HCT116 (cell line): ENCODE results near the gene ZNF48.
A peak's percentile ranks its signal among the peaks of the same experiment; 100 is the strongest.

Source experiments
- CBX3 ChIP-seq: IDR thresholded peaks from 2 replicates; pipeline ENCODE4 v1.6.1; 2012; ENCODE audit warnings: low read depth
- CTCF ChIP-seq, 3 experiments: fragments of 200-600 bp in 1 of 3; sonication (generic) in 1 of 3; IDR thresholded peaks in 2 of 3; conservative IDR thresholded peaks in 1 of 3; 2 replicates each; pipeline ENCODE4 v1.5.1; 2012 to 2017; ENCODE audit warnings: low read depth in 2 of 3, low read length in 2 of 3, antibody characterized with exemption in 1 of 3, borderline replicate concordance in 1 of 3, control low read depth in 1 of 3, mild to moderate bottlenecking in 1 of 3, mixed read lengths in 1 of 3, mixed run types in 1 of 3, moderate library complexity in 1 of 3; ENCODE audit not compliant: insufficient read depth in 1 of 3
- EZH2 ChIP-seq: fragments of 200-600 bp; sonication (generic); IDR thresholded peaks from 2 replicates; pipeline ENCODE4 v1.6.1; 2017; ENCODE audit warnings: antibody characterized with exemption, mixed run types
- EZH2phosphoT487 ChIP-seq: fragments of 200-600 bp; IDR thresholded peaks from 2 replicates; pipeline ENCODE4 v1.6.1; 2018; ENCODE audit warnings: antibody characterized with exemption, borderline replicate concordance
- JUND ChIP-seq: IDR thresholded peaks from 2 replicates; pipeline ENCODE4 v1.6.1; 2012
- POLR2A ChIP-seq: IDR thresholded peaks from 2 replicates; pipeline ENCODE4 v1.7.0; 2011; ENCODE audit warnings: borderline replicate concordance; ENCODE audit not compliant: insufficient read depth, insufficient read length; ENCODE audit errors: extremely low read depth
- POLR2AphosphoS5 ChIP-seq: IDR thresholded peaks from 2 replicates; pipeline ENCODE4 v1.6.1; 2011; ENCODE audit warnings: mild to moderate bottlenecking, low read depth, low read length, moderate library complexity
- RAD21 ChIP-seq: IDR thresholded peaks from 2 replicates; pipeline ENCODE4 v1.6.1; 2012; ENCODE audit warnings: low read depth, mild to moderate bottlenecking
- SIN3A ChIP-seq: IDR thresholded peaks from 2 replicates; pipeline ENCODE4 v1.6.1; 2012; ENCODE audit warnings: low read depth
- SRF ChIP-seq: IDR thresholded peaks from 2 replicates; pipeline ENCODE4 v1.6.1; 2012; ENCODE audit warnings: low read depth
- YY1 ChIP-seq: IDR thresholded peaks from 2 replicates; pipeline ENCODE4 v1.6.1; 2011; ENCODE audit warnings: low read length, low read depth, moderate library complexity, mild to moderate bottlenecking; ENCODE audit not compliant: insufficient replicate concordance; ENCODE audit errors: extremely low read depth
- ZFX ChIP-seq: fragments of 450-650 bp; IDR thresholded peaks from 2 replicates; pipeline ENCODE4 v1.6.1; 2017

DNA sequence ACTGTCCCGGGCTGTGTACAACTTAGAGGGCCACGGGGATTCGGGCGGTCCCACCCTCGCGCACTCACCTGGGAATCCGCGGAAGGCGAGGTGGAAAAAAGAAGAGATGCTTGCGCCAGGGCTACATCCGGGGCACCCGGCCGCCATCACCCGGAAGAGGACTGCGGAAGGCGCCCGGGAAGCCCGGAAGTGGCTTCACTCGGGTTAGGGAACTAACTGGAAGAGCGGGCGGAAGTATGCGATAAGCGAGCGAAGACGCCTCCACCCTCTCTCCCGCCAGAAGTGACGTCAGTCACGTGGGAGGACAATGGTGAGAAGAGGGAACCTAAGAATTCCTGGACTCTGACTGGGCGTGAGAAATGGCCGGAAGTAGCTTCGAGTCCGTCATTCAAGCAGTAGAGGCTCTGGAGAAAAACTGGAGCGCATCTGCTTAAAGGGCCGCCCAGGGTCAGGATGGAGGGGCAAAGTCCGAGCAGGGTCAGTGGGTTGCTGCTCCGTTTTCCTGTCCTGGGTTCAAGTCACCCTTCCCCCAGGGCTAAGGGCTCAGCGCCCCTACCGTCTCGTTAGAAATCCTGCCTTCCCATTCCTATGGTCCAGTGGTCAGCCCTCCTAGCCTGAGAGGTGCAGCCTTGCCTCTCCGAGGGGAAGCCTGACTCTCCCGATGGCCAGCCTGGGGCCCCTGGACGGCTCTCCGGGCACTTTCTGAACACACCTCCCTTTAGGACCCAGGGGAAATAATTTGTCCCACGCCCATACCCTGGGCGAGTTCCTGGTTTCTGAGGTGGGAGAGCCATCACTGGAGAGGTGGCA, 39.9 kb upstream of the ZNF48 start, which contains the start of gene CD2BP2:
- 0 out of 6 replicates have a peak, but pooled peaks of 1 of the 3 experiments have one; percentile 18 for TF ChIP-seq CTCF (IDR thresholded peaks at IDR 0.05 in 2 of 3, conservative IDR thresholded peaks at IDR 0.05 in 1 of 3; ENCODE audit: borderline replicate concordance in 1 of 3, insufficient read depth in 1 of 3, low read depth in 2 of 3, low read length in 2 of 3)
- TF ChIP-seq JUND, result peak; percentile 13; the same call in 1 of the 2 replicates
- no peak for TF ChIP-seq SRF
- TF ChIP-seq CBX3, result no peak
- TF ChIP-seq EZH2, result no peak
- peak; percentile 78 for TF ChIP-seq POLR2AphosphoS5
- peak; percentile 33; the same call in 1 of the 2 replicates for TF ChIP-seq SIN3A
- TF ChIP-seq EZH2phosphoT487, result no peak
- TF ChIP-seq POLR2A, result peak; percentile 36
- TF ChIP-seq ZFX, result no peak
- TF ChIP-seq YY1, result peak; percentile 85
- TF ChIP-seq RAD21, result no peak; the same call in 1 of the 2 replicates
